ENCODE data around the gene NPDC1.
A peak's percentile ranks its signal among the peaks of the same experiment; 100 is the strongest.
"Not testable (repeated sequence)": the region's sequence is repeated elsewhere in the genome, so short reads cannot be mapped to it uniquely, and the experiment has no call there.

NPDC1 gene

DNA sequence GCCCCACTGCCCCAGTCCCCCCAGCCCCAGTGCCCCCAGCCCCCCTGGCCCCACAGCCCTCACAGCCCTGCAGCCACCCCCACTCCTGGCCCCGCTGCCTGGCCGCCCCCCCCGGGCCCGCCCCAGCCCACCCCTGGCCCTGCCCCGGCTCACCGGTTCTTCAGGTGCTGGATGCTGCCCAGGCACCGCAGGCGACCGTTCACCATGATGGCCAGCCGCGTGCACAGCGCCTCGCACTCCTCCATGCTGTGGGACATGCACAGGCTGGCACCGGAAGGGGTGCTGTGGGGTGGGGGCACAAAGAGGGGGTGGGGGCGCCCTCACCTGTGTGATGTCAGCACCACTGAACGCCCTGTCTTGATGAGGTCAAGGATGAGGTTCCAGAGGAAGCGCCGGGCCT lies 36.8 kb downstream of the NPDC1 start:
- no peak for DNase-seq

DNA sequence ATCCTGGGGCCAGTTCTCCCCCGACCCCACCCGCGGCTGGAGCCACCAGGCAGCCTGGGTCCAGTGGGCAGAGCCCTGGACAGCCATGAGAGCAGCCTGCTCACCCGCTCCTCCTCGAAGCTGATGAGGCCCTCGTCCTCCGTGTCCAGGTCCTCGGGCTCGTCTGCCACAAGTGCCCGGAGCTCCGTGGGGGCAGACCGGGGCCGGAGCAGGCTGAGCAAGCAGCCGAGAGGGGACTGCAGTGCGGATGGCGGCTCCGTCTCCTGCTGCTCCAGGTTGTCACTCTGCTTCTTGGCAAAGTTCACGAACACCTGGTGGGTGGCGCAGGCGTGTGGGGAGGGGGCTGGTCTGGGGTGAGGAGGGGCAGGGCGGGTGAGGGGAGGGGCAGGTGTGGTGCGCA lies 37.7 kb downstream of the NPDC1 start:
- DNase-seq: no peak

DNA sequence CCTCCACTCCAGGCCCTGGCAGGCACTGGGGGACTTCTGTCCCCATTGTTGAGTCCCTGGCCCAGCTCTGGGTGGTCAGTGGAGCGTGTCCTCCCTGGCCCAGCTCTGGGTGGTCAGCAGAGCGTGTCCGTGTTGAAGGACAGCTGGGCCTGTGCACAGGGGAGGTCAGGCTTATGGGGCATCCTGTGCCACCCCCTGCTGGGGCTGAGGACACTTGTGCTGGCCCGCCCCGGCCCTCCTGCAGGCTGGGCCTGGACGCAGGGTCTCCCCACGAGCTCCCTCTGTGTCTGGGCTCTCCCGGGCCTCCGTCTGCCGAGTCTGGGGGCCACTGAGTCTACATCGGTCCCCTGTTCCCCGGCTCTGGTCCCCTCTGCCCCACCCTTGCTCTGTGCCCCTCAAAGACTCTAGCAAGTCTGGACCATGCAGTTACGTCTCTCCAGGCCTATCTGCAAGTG lies 38.1 kb downstream of the NPDC1 start:
- no peak for DNase-seq

DNA sequence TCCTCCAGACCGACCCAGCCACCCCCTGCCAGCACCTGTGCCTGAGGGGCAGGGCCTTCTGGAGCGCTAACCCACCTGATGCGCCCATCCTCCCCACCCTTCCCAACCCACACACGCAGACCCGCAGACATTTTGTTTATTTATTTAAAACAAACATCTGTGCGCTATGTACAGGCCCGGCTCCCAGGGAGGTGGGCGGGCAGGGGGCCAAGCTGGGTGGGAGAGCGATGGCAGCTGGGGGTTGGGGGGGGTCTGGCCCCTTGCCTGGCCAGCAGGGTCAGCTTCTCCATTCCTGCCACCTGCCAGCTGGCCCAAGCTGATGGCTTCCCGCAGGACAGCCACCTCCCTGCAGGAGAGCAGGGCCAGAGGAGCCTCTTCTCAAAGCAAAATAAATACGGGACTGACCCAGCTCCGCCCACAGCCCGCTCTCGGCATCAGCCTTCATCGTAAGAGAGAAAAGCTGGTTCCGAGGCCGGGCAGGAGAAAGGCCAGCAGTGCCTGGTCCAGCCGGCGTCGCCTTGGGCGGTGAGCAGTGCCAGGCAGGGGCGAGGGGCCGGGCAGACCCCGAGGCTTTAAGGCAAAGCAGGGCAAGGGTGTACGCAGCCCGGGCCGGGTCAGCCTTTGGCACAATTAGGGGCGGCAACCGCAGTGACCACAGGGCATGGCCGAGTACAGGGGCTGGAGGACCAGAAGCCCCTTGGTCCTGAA lies 38.7 kb downstream of the NPDC1 start:
- DNase-seq: no peak

DNA sequence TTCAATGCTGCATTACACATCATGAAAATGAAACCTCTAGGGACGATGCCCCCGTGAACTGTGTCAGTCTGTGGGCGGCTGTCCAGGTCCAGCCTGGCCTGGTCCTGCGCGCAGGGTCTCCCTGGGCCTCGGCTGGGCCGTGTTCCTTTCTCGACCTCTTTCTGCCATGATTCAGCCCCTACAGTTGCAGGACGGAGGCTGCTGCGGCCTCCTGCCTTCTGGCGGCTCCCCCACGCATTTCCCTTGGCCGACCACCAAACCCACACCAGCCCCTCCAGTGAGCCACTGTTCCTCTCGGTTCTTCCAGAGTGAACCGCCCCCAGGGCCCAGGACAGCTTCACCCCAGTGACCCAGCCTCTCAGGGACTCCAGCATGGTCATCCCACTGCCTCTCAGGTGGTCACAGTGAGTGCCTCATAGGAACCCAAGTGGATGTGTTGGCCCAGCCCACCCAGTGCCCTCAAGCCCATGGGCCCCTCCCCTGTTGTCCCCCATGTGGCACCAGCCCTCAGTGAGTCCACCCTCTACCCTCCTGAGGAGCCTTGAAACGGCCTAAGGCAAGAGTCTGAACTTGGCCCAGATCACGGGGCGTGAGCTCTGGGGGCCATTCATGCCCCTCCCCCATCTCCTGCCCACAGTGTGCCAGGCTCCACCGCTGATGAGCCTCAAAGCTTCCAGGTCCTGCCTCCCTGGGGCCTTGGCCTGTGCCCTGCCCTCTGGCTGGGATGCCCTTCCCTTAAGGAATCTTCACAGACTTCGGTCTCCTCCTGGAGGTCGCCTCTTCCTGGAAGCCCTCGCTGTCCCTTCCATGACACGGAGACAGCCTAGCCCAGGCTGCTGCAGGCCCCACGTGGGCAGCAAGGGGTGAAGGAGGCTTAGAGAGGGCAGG lies 39.6 kb downstream of the NPDC1 start:
- DNase-seq: no peak

DNA sequence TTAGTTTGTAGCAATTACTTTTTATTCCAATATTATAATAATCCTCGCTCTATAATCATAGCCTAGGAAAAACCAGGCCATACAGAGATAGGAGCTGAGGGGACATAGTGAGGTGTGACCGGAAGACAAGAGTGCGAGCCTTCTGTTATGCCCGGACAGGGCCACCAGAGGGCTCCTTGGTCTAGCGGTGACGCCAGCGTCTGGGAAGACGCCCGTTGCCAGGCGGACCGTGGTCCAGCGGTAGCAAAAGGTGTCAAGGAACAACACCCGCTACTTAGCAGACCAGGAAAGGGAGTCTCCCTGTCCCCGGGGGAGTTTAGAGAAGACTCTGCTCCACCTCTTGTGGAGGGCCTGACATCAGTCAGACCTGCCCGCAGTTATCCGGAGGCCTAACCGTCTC lies 41.7 kb downstream of the NPDC1 start:
- DNase-seq: not testable (repeated sequence)

DNA sequence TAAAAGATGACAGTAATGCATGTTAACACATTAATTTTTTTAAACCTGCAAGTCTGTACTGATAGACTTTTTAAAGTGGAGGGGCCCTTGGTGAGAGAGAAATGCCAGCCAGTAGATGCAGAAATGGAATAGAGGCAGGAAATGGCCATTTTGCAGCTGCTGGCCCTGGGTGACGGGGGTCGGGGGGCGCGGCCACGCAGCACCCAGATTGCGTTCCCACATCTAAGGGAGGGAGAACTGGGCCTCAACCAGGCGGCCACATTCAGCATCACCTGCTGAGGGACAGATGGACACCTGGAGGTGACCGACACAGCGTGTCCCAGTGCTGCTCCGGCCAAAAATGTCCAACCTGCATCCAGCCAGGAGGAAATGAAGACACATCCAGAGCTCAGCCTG lies 43.3 kb downstream of the NPDC1 start:
- no peak for DNase-seq

DNA sequence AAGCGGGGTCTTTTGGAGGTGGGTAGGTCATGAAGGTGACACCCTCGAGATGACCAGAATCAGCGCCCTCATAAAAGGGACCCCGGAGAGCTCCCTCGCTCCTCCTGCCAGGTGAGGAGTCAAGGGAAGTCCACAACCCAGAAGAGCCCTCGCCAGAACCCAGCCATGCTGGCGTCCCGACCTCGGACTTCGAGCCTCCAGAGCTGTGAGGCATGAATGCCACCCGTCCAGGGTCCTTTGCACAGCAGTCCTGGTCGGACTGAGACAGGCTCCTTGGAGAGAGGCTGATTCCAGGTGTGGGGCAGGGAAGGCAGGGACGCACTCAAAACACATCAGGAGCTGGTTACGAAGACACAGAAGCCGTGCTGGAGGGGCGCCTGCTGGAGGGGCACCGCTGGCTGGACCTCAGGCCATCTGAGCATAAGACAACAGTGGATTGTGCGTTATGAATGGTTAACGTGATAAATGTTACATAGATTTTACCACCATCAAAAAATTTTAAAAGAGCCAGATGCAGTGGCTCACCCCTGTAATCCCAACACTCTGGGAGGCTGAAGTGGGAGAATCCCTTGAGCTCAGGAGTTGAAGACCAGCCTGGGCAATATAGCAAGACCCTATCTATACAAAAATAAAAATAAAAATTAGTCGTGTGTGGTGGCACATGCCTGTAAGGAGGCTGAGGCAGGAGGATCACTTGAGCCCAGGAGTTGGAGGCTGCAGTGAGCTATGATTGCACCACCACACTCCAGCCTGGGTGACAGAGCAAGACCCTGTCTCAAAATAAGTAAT lies 43.9 kb downstream of the NPDC1 start:
- no peak for DNase-seq

DNA sequence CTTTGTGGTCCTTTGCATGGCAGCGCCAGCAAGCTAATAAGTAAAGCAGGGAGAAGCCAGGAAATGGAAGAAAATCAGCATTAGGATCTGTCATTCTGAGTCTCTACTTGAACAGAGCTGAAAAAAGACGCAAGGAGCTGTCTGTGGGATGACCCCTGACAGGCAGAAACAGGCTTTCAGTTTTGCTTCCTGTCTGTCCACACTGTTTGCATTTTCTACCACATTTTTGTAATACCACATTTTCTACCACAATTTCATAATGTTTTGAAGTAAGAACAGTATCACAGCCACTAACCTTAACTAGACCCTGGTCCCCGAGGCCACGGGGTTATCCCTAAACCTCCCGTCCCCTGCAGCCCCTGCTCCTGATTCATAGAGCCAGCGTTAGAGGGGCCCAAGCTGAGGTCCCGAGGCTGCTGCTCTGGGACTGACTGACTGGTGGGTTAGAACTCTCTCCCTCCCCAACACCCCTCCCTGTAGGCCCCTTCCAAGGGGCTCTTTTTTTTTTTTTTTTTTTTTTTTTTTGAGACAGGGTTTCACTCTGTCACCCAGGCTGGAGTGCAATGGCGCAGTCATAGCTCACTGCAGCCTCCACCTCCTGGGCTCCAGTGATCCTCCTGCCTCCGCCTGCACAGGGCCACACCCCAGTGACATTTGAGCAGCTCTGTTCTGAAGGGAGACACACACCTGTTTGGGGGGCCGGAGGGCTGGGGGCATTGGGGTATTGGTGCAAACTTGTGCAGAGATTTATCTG lies 45.6 kb downstream of the NPDC1 start:
- no peak for DNase-seq

DNA sequence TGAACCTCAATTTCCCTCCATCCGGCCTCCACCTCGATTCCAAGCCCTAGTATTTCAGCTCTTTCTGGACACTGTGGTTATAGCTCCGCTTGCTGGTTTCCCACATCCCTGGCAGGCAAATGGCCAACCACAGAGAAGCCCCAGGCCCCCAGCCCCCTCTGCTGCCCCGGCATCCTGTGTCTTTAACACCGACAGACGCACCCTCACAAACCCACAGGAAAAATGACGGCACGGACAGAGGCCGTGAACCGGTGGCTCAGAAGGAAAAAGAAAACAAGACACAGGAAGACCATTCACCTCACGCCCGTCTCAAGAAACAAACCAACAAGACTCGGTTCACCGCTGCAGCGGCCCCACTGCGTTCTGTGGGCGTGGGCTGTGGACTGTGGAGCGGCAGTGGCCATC lies 48.1 kb downstream of the NPDC1 start:
- no peak for DNase-seq

DNA sequence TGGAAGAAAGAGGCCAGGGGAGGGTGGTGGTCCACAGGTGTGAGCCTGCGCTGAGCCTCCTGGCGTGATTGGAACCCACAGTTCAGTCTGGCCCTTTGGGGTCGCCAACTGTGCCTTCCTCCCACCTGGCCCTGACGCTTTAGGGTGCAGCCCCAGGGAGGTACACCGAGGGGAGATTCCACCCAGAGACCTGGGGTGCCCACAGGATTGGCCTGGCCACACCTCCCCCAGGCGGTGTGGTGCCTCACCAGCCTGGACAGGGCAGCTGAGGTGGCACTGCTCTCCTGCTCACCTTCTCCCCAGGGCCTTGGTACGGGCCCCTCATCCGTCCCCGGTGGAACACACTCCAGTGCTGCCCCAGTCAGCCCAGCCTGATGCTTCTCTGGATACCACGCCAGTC lies 48.6 kb downstream of the NPDC1 start:
- DNase-seq: no peak

DNA sequence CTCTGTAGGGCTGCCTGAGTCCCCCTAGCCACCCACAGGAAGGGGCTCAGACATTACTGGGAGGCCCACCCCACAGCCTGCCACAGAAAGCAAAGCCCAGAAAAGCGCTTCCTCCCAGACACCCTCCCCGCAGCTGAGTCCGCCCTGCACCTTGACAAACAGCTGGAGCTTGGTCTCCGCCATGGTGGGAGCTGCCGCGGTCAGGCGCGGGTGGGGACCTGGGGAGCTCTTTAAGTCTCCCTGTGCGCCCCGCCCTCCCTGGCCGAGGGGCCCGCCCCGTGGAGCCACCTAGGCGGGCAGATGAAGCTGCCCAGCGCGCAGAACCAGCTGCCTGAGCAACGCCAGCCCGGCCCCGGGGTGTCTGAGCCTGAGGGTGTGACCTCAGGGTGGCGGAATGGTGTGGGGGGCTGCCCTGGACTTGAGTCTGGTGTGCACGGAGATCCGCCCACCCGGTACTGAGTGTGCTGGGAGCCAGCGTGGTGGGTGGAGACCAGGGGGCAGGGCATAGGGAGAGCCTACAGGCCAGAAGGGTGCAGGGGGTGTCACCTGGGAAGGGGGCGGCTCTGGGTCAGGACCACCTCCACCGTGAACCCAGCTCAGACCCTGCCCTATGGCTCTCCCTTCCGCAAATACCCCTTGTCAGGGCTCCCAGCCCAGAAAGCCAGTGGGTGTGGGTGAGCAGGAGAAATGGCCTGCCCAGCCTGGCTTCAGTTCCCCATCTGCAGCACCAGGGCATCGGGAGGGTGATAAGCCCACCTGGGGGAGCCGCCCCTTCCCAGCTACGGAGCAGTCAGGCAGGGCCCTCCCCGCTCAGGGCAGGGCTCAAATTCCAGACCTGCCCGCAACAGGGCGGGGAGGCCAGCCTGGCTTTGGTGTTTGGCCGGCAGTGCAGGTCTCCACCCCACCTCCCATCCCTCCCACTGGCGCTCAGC lies 49.4 kb downstream of the NPDC1 start, which contains the start of gene CLIC3:
Gene CLIC3, minus strand, starts transcription at position 208 of the 932 bp plus-strand sequence. Its CDS starts 25 bp downstream, at position 183.
- no peak for DNase-seq

DNA sequence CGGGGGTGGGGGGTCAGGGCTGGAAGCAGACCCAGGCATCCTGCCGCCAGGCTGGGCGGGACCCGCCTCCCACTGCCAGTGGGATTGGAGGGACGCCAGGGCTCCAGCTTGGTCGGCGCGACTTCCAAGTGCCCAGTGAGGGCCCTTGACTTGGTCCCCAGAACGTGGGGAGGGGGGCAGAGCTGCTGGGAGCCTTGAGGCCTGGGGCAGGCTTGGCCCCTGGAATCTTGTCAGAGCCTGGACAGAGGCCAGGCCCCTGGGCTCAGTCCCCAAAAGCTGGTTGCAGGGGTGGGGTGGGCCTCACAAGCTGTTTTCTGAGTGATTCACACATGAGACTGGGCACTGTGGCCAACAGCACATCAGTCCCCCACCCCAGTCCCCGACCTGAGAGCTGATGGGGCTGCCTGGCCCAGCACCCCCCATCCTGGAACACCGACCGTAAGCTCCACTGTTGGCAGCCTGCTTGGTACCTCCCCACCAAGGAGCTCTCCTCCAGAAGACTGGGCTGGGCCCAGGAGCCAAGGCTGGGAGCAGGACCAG lies 50.1 kb downstream of the NPDC1 start:
- DNase-seq: no peak

DNA sequence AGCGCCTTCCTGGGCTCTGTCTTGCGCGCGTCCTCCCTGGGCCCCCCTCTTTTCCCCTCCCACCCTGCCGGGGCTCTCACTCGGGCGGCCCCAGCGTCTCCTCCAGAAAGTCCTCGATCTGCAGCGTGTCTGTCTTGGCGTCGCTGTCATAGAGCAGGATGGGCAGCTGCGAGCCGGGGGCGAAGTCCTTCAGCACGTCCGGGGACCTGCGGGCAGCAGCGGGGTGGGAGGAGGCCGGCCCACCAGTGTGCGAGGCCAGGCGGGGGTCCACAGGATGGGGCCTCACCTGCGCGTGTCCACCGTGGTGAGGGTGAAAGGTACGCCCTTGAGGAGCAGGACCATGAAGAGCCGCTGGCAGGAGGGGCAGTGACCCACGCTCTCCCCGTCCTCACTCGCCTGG lies 50.6 kb downstream of the NPDC1 start:
- DNase-seq: no peak

DNA sequence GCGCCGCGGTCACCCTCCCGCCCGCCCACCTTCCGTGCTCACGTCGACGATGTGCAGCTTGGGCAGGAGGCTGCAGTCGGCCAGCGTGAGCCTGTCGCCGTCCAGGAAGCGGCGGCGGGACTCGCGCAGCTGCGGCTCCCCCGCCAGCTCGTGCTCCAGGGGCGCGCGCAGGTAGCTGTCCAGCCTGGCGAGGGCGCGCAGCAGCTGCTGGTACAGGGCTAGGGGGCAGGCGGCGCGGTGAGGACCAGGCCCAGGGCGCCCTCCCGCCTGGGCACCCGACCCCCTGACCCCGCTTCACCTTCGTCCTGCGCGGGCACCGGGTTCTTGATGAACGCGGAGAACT lies 51.1 kb downstream of the NPDC1 start:
- DNase-seq: no peak

DNA sequence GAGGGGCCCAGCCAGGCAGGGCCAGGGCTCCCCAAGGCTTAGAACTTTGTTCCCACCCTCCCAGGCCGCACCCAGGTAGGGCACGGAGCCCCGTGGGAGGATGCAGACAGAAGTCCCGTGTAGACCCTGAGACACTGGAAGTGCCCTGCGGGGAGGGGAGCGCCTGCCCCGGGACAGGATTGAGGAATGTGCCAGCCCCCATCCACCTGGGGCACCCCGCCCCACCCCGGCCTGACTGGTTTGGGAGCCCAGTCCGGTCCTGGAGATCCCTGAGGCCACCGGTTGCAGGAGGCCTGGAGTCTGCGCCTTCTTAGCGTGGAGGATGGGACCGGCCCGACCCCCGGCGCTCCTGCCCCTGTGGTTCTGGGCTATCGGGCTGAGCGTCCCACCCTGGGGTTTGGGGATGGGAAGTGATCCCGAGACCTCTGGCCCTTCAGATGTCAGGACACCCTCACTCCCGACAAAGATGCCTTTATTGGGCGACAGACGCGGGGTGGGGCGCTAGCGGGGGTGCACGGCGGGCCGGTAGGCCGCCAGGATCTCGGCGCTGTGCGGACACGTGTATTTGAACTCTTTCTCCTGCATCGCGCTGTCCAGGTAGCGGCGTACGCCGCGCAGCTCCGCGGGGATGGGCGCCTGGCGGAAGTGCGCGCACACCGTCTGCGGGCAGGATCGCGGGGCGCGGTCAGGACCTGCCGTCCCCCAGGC lies 51.6 kb downstream of the NPDC1 start:
- no peak for DNase-seq

DNA sequence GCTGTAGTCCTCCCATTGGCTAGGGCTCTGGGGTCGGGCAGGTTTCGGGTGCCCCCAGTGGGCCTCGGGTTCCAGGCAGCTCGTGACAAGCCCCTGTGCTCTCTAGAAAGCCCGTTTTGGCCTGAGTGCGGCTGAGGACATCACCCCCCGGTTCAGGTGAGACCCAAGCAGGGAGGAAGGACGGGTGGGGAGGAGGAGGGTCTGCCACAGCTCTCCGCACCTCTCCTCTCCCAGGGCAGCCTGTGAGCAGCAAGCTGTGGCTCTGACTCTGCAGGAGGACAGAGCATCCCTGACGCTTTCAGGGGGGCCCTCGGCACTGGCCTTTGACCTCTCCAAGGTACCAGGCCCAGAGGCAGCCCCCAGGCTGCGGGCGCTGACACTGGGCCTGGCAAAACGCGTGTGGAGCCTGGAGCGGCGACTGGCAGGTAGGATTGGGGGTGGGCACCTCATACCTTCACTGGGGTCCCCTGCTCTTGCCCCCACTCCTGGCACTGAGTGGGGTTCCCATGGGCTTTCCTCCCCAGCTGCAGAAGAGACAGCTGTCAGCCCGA lies 53.1 kb downstream of the NPDC1 start:
- no peak for DNase-seq

DNA sequence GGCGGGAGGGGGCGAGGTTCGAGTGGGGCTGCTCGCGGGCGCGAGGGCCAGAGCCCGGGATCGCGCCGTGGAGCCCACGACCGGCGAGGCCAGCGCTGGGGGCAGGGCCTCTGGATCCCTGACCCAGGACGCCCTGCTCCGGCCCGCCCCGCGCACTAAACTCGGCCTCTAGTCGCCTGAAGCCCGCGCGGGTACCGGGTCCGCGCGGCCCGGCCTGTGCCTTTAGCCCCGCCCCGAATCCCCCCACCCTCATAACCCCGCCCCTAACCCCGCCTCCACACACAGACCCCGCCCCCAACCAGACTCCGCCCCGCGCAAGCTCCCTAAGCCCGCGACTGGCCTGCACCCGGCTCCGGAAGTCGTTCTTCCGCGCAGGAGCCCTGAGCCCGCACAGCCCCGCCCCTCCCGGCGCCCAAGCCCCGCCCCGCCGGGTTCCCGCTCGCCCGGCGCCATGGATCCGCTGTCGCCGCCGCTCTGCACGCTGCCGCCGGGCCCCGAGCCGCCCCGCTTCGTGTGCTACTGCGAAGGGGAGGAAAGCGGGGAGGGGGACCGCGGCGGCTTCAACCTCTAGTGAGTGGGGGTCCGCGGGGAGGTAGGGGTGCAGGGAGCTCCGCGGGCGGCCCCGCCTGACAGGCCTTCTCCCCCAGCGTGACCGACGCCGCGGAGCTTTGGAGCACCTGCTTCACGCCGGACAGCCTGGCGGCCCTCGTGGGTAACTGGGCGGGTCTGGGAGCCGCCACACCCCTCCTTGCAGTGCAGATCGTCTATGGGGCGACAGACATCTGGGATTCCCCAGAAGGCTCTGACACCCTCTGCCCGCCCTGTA lies 53.8 kb downstream of the NPDC1 start, which contains the start of gene PAXX:
Gene PAXX, plus strand, starts transcription at position 430 of the 826 bp plus-strand sequence. Its CDS starts 22 bp downstream, at position 452.
- peak; percentile 33 to 52 for DNase-seq
